GM12878 (cell line): ENCODE data around the gene SRA1. TPM values are rescaled to one million over a fixed set of nuclear protein-coding genes. Genes with fewer than 3 reads are reported as not detected.
A peak's percentile ranks its signal among the peaks of the same experiment; 100 is the strongest.

ENCODE experiments used
- ATAC-seq: fragments of 200-7000 bp; cut with Tn5 transposase; 3 replicates; pipeline ENCODE4 v1.9.1; 2020; ENCODE audit warnings: mild to moderate bottlenecking, moderate library complexity
- BruUV-seq: library from RNA; stranded (reverse); fragments of 400-500 nt; replicated peaks from 2 replicates; lab custom pipeline; 2021; lab: Mats Ljungman, UMichigan
- CTCF ChIA-PET: fragments of 300-600 bp; sonication (Branson Sonifier 250); formaldehyde crosslinking; extraction: SDS; loops from one replicate; lab custom pipeline; 2021; ENCODE audit warnings: inconsistent platforms; lab: Yijun Ruan, JAX
- POLR2A ChIA-PET: fragments of 350-600 bp; formaldehyde crosslinking; extraction: SDS; loops from one replicate; lab custom pipeline; 2021; ENCODE audit warnings: inconsistent platforms; lab: Charles Lee
- RAD21 ChIA-PET: fragments of 300-600 bp; sonication (Branson Sonifier 250); formaldehyde crosslinking; loops from one replicate; lab custom pipeline; 2023; ENCODE audit warnings: antibody characterized with exemption; ENCODE audit not compliant: unreplicated experiment; lab: Charles Lee
- SMC1A ChIA-PET: fragments of 300-600 bp; sonication (Branson Sonifier 250); formaldehyde crosslinking; loops from one replicate; lab custom pipeline; 2023; ENCODE audit not compliant: unreplicated experiment, uncharacterized antibody; lab: Charles Lee
- DNase-seq: peaks from one replicate; pipeline ENCODE4 v3.0.0-alpha.2; 2011; ENCODE audit warnings: low read depth, low spot score
- FAIRE-seq: peaks from 3 replicates; lab custom pipeline; 2011; peaks lifted over from hg19 to GRCh38; lab: Jason Lieb, UNC
- H2AFZ ChIP-seq: 2 replicates; pipeline ENCODE4 v1.6.0; 2011; ENCODE audit warnings: low read depth, low read length, control low read depth; ENCODE audit not compliant: control insufficient read depth
- H3K27ac ChIP-seq: 2 replicates; pipeline ENCODE4 v1.5.1; 2011; ENCODE audit warnings: control low read depth; ENCODE audit not compliant: control insufficient read depth, insufficient read depth
- H3K27me3 ChIP-seq, 2 experiments: replicated peaks in 1 of 2; 2 replicates each; pipeline versions ENCODE4 v1.6.0 to v1.6.1; 2011; ENCODE audit warnings: low read length in 1 of 2; ENCODE audit not compliant: control insufficient read depth in 2 of 2, insufficient read depth in 2 of 2
- H3K36me3 ChIP-seq, 2 experiments: 2 replicates each; pipeline ENCODE4 v1.5.1; 2011; ENCODE audit warnings: low read length in 1 of 2; ENCODE audit not compliant: control insufficient read depth in 2 of 2, insufficient read depth in 2 of 2
- H3K4me1 ChIP-seq: 2 replicates; pipeline ENCODE4 v1.6.1; 2011; ENCODE audit warnings: mild to moderate bottlenecking, low read length, moderate library complexity, mixed read lengths; ENCODE audit not compliant: control insufficient read depth, insufficient read depth
- H3K4me2 ChIP-seq: 2 replicates; pipeline ENCODE4 v1.6.0; 2011; ENCODE audit warnings: control low read depth; ENCODE audit not compliant: control insufficient read depth, insufficient read depth
- H3K4me3 ChIP-seq: fragments of 200-600 bp; sonication (generic); 2 replicates; pipeline ENCODE4 v1.5.1; 2016
- H3K79me2 ChIP-seq: 2 replicates; pipeline ENCODE4 v1.6.0; 2011; ENCODE audit warnings: low read length; ENCODE audit not compliant: control insufficient read depth, insufficient read depth
- H3K9ac ChIP-seq: 2 replicates; pipeline ENCODE4 v1.8.0; 2011; ENCODE audit warnings: low read length, control low read depth, mixed read lengths; ENCODE audit not compliant: control insufficient read depth, insufficient read depth
- H3K9me3 ChIP-seq: replicated peaks from 3 replicates; pipeline ENCODE4 v1.5.1; 2011; ENCODE audit warnings: mild to moderate bottlenecking, low read length; ENCODE audit not compliant: control insufficient read depth, insufficient read depth
- H4K20me1 ChIP-seq: 2 replicates; pipeline ENCODE4 v1.6.0; 2011; ENCODE audit not compliant: control insufficient read depth, insufficient read depth
- BRCA1 ChIP-seq: IDR thresholded peaks from 2 replicates; pipeline ENCODE4 v1.6.1; 2011; ENCODE audit warnings: low read depth, low read length, improper control_type of control experiment
- CHD2 ChIP-seq: IDR thresholded peaks from 2 replicates; pipeline ENCODE4 v1.6.1; 2011; ENCODE audit warnings: low read depth, low read length, improper control_type of control experiment, borderline replicate concordance
- KDM1A ChIP-seq: fragments of 200-600 bp; sonication (generic); IDR thresholded peaks from 2 replicates; pipeline ENCODE4 v1.6.1; 2016; ENCODE audit warnings: borderline replicate concordance
- MEF2A ChIP-seq: IDR thresholded peaks from 2 replicates; pipeline ENCODE4 v1.6.1; 2011; ENCODE audit warnings: low read depth, mild to moderate bottlenecking, low read length, moderate library complexity; ENCODE audit not compliant: insufficient read depth
- NRF1 ChIP-seq: conservative IDR thresholded peaks from 2 replicates; pipeline ENCODE4 v1.6.1; 2011; ENCODE audit warnings: mild to moderate bottlenecking, low read depth, low read length, improper control_type of control experiment
- PML ChIP-seq: IDR thresholded peaks from 2 replicates; pipeline ENCODE4 v1.6.1; 2012; ENCODE audit warnings: low read length, inconsistent platforms
- ZBTB4 ChIP-seq: fragments of 450-650 bp; formaldehyde crosslinking; IDR thresholded peaks from 2 replicates; pipeline ENCODE4 v1.4.0; 2022; ENCODE audit warnings: mild to moderate bottlenecking, moderate library complexity
- ZNF207 ChIP-seq: fragments of 450-650 bp; IDR thresholded peaks from 2 replicates; pipeline ENCODE4 v1.6.1; 2014; ENCODE audit warnings: antibody characterized with exemption, mild to moderate bottlenecking, borderline replicate concordance
- WGBS: methylation state at CpG from one replicate; pipeline ENCODE4 v1.1.6; 2016; ENCODE audit warnings: low lambda C conversion rate; ENCODE audit not compliant: insufficient replicate concordance, insufficient coverage; ENCODE audit errors: missing lambda C conversion rate; 5-methylcytosine and 5-hydroxymethylcytosine counted together
- in situ Hi-C: fragments of 300-500 bp; cut with MboI; formaldehyde crosslinking; loops from 9 replicates; pipeline ENCODE4 v1.14.3; 2018; ENCODE audit warnings: mixed read lengths
- intact Hi-C: fragments of 100-400 bp; cut with micrococcal nuclease; formaldehyde crosslinking; loops from one replicate; pipeline ENCODE4 v1.14.2; 2022; ENCODE audit not compliant: unreplicated experiment
- polyA plus RNA-seq, 11 experiments: library from polyadenylated mRNA; depleted of rRNA in 4 of 11; unstranded in 6 of 11; stranded (reverse) in 5 of 11; fragments of >200 nt; fragmentation: Nextera tagmentation in 4 of 11; fragmentation: Illumina TruSeq in 1 of 11; extraction: Ambion mirVana in 4 of 11; extraction: Trizol in 1 of 11; gene quantifications; 1 replicate in 1 of 11; 2 replicates in 10 of 11; pipeline versions ENCODE4 v1.2.1 to v1.2.3, GENCODE V29; 2011 to 2016; ENCODE audit warnings: inconsistent platforms in 2 of 11, missing spikeins in 2 of 11, low read depth in 1 of 11
- total RNA-seq, 4 experiments: library from RNA; depleted of rRNA in 3 of 4; stranded (reverse); fragments of >200 nt in 3 of 4; fragmentation: Illumina TruSeq in 1 of 4; extraction: Trizol in 1 of 4; gene quantifications; 2 replicates each; pipeline versions ENCODE4 v1.2.1 to v1.2.3, GENCODE V29; 2013 to 2021

SRA1 gene
- total and polyA plus RNA-seq, 10 of the 15 experiments (the other 5 are each of a cell fraction or from before 2014, with no cell fraction given) = 35.3 to 127 (median 56.1) TPM

- POLR2A ChIA-PET = interaction anchor here (0.6 to 2.3 kb wide), 7 partner anchors 10 to 131 kb away, joined by 3 to 6 read pairs (median 4); partner anchors contain the start of genes EIF4EBP3, IK and NDUFA2
- RAD21 ChIA-PET = interaction anchor here (0.6 to 1.4 kb wide), 3 partner anchors 19 to 156 kb away, joined by 3 to 7 read pairs (median 3); partner anchors contain the start of gene EIF4EBP3
- DNase-seq = no peak
- Histone ChIP-seq H3K27ac (peak overlapping the region; percentile 92), H3K4me2 (peak overlapping the region; percentile 95), H4K20me1 (no peaks in the 10 kb centered on the region), H3K27me3 (no peaks in the 10 kb centered on the region), H3K4me1 (peaks cover 46% of the 10 kb centered on the region), H2AFZ (no peak overlapping the region), H3K4me3 (peak overlapping the region; percentile 89), H3K9ac (peak overlapping the region; percentile 92), H3K36me3 (peaks cover 6 to 8% of the 10 kb centered on the region in 2 experiments; a peak in 3 of 4 replicates), H3K79me2 (peaks cover 45% of the 10 kb centered on the region), H3K9me3 (no peaks in the 10 kb centered on the region)
- WGBS = 96% methylated on average over 4 of the region's 4 CpGs
- CTCF ChIA-PET = interaction anchor here (0.6 to 0.8 kb wide), 3 partner anchors 9 to 11 kb away, joined by 3 to 4 read pairs (median 3); no protein-coding TSS in a partner anchor
- SMC1A ChIA-PET = interaction anchor here (0.8 to 1.5 kb wide), 7 partner anchors 8 to 156 kb away, joined by 3 to 7 read pairs (median 3); partner anchors contain the start of genes EIF4EBP3 and SRA1
- FAIRE-seq = no peak
- no TSS peak for BruUV-seq
- intact Hi-C loops (loop anchor here (2.0 kb wide), 1 partner anchor 145 kb away; no protein-coding TSS in a partner anchor), in situ Hi-C loops (no loop called here)
- no peak for ATAC-seq
- TF ChIP-seq PML (no peak), KDM1A (no peak), CHD2 (no peak), MEF2A (no peak), ZBTB4 (CRISPR knock-in tag) (no peak), BRCA1 (no peak), ZNF207 (no peak), NRF1 (no peak)
These were observed 8.5 kb upstream of the SRA1 start for GRCh38 chr5:140565780-140566095.
